Measurements from ENCODE around the gene UGT2A3. TPM values are rescaled to one million over a fixed set of nuclear protein-coding genes. Genes with fewer than 3 reads are reported as not detected.

UGT2A3 gene
- total RNA-seq, 2 experiments from 2014 or later, result not detected

DNA sequence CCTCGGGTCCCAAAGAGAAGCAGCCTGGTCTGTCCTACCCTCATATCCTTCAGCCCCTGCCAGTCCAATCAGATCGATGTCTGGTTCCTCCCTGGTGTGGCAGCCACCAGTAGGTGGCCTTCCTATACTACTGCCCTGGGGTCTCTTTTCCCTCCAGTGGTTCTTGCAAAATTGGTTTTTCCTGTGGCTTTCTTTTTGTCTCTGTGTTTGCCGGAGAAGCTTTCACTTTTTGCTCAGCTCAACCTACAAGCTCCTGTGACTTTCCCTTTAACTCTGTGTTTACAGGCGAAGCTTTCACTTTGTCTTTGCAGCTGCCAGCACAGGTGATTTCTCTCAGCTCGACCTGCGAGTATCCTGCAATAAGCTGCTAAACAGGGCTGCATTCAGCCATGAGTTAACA is 46.8 kb downstream of the UGT2A3 start:
- Histone ChIP-seq H3K36me3 (ENCODE audit: insufficient read depth, low read length) (no peaks in the 10 kb centered on the region), H3K4me3 (ENCODE audit: low read depth, low read length, poor library complexity, severe bottlenecking) (no peak overlapping the region), H3K9me3 (ENCODE audit: low read length) (no peaks in the 10 kb centered on the region), H4K20me1 (ENCODE audit: insufficient read depth, low read length) (no peaks in the 10 kb centered on the region), H3K9me2 (ENCODE audit: insufficient read depth, low read length) (no peaks in the 10 kb centered on the region), H3K79me2 (ENCODE audit: insufficient read depth, low read depth, low read length) (no peaks in the 10 kb centered on the region), H3K4me2 (ENCODE audit: low read length) (no peak overlapping the region), H3K4me1 (ENCODE audit: insufficient read depth, low read length, poor library complexity, severe bottlenecking) (no peaks in the 10 kb centered on the region), H2AFZ (ENCODE audit: low read length) (no peak overlapping the region), H3K27ac (ENCODE audit: low read depth, low read length, poor library complexity, severe bottlenecking) (no peak overlapping the region)
- ChIA-PET POLR2A (no interaction called here), CTCF (ENCODE audit: unreplicated experiment) (no interaction called here)
- TF ChIP-seq CTCF (conservative IDR thresholded peaks at IDR 0.05; ENCODE audit: low read length) (no peak), EZH2phosphoT487 (IDR thresholded peaks at IDR 0.05; ENCODE audit: borderline replicate concordance, low read depth, low read length) (no peak)
- BruUV-seq (replicated peaks), result no TSS peak
- DNase-seq (ENCODE audit: low spot score), result no peak
- intact Hi-C loops (cut with micrococcal nuclease; ENCODE audit: unreplicated experiment), result no loop called here

GRCh38 chr4:68896749-68897148 is 54.9 kb downstream of the UGT2A3 start:
- no peak overlapping the region for H3K4me2 ChIP-seq (ENCODE audit: low read length)
- ChIA-PET POLR2A (interaction anchor here (0.6 to 0.7 kb wide), 2 partner anchors 65 to 402 kb away, joined by 3 to 6 read pairs; no protein-coding TSS in a partner anchor), CTCF (ENCODE audit: unreplicated experiment) (no interaction called here)
- no TSS peak for BruUV-seq (replicated peaks)
- H3K4me3 ChIP-seq (ENCODE audit: low read depth, low read length, poor library complexity, severe bottlenecking), result no peak overlapping the region
- H4K20me1 ChIP-seq (ENCODE audit: insufficient read depth, low read length), result no peaks in the 10 kb centered on the region
- H3K79me2 ChIP-seq (ENCODE audit: insufficient read depth, low read depth, low read length), result no peaks in the 10 kb centered on the region
- DNase-seq (ENCODE audit: low spot score), result no peak
- H3K9me3 ChIP-seq (ENCODE audit: low read length), result no peaks in the 10 kb centered on the region
- TF ChIP-seq EZH2phosphoT487 (IDR thresholded peaks at IDR 0.05; ENCODE audit: borderline replicate concordance, low read depth, low read length) (no peak), CTCF (conservative IDR thresholded peaks at IDR 0.05; ENCODE audit: low read length) (no peak)
- H3K27ac ChIP-seq (ENCODE audit: low read depth, low read length, poor library complexity, severe bottlenecking), result no peak overlapping the region
- no peaks in the 10 kb centered on the region for H3K36me3 ChIP-seq (ENCODE audit: insufficient read depth, low read length)
- intact Hi-C loops (cut with micrococcal nuclease; ENCODE audit: unreplicated experiment), result no loop called here
- H3K9me2 ChIP-seq (ENCODE audit: insufficient read depth, low read length), result no peaks in the 10 kb centered on the region
- H2AFZ ChIP-seq (ENCODE audit: low read length), result no peak overlapping the region
- H3K4me1 ChIP-seq (ENCODE audit: insufficient read depth, low read length, poor library complexity, severe bottlenecking), result no peaks in the 10 kb centered on the region

DNA sequence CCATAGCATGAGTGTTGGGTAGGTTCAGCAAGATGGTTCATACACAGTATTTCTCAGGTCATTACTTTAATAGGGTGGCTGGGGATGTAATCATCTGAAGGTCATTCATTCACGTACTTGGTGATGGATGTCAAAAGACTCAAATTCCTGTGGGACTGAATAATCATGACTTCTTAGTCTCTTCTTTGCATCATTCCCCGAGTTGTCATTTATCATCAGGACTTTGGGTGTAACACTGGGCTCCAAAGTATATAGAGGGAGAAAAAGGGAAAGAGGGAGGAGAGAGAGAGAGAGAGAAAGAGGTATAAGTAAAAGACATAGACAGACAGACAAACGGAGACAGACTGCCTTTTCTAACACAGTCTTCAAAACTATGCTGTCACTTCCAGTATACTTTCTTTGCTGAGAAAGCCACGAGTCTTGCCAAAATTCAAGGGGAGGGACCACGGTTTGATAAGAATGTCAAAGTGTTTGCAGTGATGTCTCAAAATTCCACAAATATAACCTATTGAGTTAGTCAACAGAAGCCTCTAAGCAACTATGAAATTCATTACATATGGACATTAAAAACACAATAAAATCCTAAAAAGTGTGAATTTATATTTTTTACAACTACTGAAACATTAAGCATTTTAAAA is 55.9 kb downstream of the UGT2A3 start:
- no peaks in the 10 kb centered on the region for H3K9me3 ChIP-seq (ENCODE audit: low read length)
- CTCF ChIA-PET (ENCODE audit: unreplicated experiment), result no interaction called here
- TF ChIP-seq CTCF (conservative IDR thresholded peaks at IDR 0.05; ENCODE audit: low read length), result no peak
- no peak for TF ChIP-seq EZH2phosphoT487 (IDR thresholded peaks at IDR 0.05; ENCODE audit: borderline replicate concordance, low read depth, low read length)
- intact Hi-C loops (cut with micrococcal nuclease; ENCODE audit: unreplicated experiment), result no loop called here
- no TSS peak for BruUV-seq (replicated peaks)
- no peak overlapping the region for H3K4me3 ChIP-seq (ENCODE audit: low read depth, low read length, poor library complexity, severe bottlenecking)
- H3K27ac ChIP-seq (ENCODE audit: low read depth, low read length, poor library complexity, severe bottlenecking), result no peak overlapping the region
- H3K36me3 ChIP-seq (ENCODE audit: insufficient read depth, low read length), result no peaks in the 10 kb centered on the region
- H2AFZ ChIP-seq (ENCODE audit: low read length), result no peak overlapping the region
- no peaks in the 10 kb centered on the region for H3K79me2 ChIP-seq (ENCODE audit: insufficient read depth, low read depth, low read length)
- no peak for DNase-seq (ENCODE audit: low spot score)
- POLR2A ChIA-PET, result no interaction called here
- H4K20me1 ChIP-seq (ENCODE audit: insufficient read depth, low read length), result no peaks in the 10 kb centered on the region
- no peak overlapping the region for H3K4me2 ChIP-seq (ENCODE audit: low read length)
- H3K4me1 ChIP-seq (ENCODE audit: insufficient read depth, low read length, poor library complexity, severe bottlenecking), result no peaks in the 10 kb centered on the region
- H3K9me2 ChIP-seq (ENCODE audit: insufficient read depth, low read length), result no peaks in the 10 kb centered on the region

Measured in OCI-LY7 (cell line).